Keratinocyte (primary cell): ENCODE results near the gene ELP4.
A peak's percentile ranks its signal among the peaks of the same experiment; 100 is the strongest.

Source experiments
- CTCF ChIP-seq, 3 experiments: IDR thresholded peaks in 1 of 3; conservative IDR thresholded peaks in 1 of 3; optimal IDR thresholded peaks in 1 of 3; 2 replicates in 2 of 3; 3 replicates in 1 of 3; pipeline versions ENCODE3 to v1.5.1; 2011; ENCODE audit warnings: low read length in 3 of 3, mild to moderate bottlenecking in 3 of 3, moderate library complexity in 2 of 3, control low read depth in 1 of 3, inconsistent platforms in 1 of 3; ENCODE audit not compliant: insufficient read depth in 2 of 3; ENCODE audit errors: extremely low read depth in 1 of 3
- EZH2 ChIP-seq: IDR thresholded peaks from one replicate; pipeline ENCODE4 v1.6.1; 2012; ENCODE audit warnings: inconsistent platforms, mild to moderate bottlenecking, low read length, moderate library complexity

- TF ChIP-seq CTCF (optimal IDR thresholded peaks at IDR 0.05 in 1 of 3, IDR thresholded peaks at IDR 0.05 in 1 of 3, conservative IDR thresholded peaks at IDR 0.05 in 1 of 3; ENCODE audit: extremely low read depth in 1 of 3, insufficient read depth in 2 of 3, low read length in 3 of 3) (no peak), EZH2 (peak; percentile 12)
These were observed 312.2 kb downstream of the ELP4 start for GRCh38 chr11:31821766-31822165.
